Stimulated activated effector memory CD8-positive, alpha-beta T cell treated with anti-CD3 and anti-CD28 coated beads, Interleukin-12 subunit alpha, Interleukin-12 subunit beta, amount 100 ng/mL, for 72 hours (primary cell): ENCODE results near the gene EPHB4.
"Not testable (repeated sequence)": the region's sequence is repeated elsewhere in the genome, so short reads cannot be mapped to it uniquely, and the experiment has no call there.

ENCODE experiments used
- ATAC-seq: fragments of 150-1000 bp; cut with Tn5 transposase; 2 replicates; pipeline ENCODE4 v1.10.0; 2021
- DNase-seq, 2 donors: peaks; one replicate each; pipeline ENCODE4 v3.0.0; 2021 to 2022; ENCODE audit warnings: low spot score in 2 of 2
- H3K27ac Mint-ChIP-seq: one replicate; pipeline ENCODE4 v1.8.0; 2022; ENCODE audit warnings: mild to moderate bottlenecking, mixed read lengths
- H3K36me3 Mint-ChIP-seq: one replicate; pipeline ENCODE4 v1.8.0; 2022; ENCODE audit warnings: mild to moderate bottlenecking, mixed read lengths
- H3K4me1 Mint-ChIP-seq: one replicate; pipeline ENCODE4 v1.8.0; 2022; ENCODE audit warnings: mixed read lengths
- H3K4me3 Mint-ChIP-seq: one replicate; pipeline ENCODE4 v1.8.0; 2022; ENCODE audit warnings: mild to moderate bottlenecking, mixed read lengths
- H3K9me3 Mint-ChIP-seq: one replicate; pipeline ENCODE4 v1.8.0; 2022; ENCODE audit warnings: mixed read lengths

The EPHB4 gene

DNA sequence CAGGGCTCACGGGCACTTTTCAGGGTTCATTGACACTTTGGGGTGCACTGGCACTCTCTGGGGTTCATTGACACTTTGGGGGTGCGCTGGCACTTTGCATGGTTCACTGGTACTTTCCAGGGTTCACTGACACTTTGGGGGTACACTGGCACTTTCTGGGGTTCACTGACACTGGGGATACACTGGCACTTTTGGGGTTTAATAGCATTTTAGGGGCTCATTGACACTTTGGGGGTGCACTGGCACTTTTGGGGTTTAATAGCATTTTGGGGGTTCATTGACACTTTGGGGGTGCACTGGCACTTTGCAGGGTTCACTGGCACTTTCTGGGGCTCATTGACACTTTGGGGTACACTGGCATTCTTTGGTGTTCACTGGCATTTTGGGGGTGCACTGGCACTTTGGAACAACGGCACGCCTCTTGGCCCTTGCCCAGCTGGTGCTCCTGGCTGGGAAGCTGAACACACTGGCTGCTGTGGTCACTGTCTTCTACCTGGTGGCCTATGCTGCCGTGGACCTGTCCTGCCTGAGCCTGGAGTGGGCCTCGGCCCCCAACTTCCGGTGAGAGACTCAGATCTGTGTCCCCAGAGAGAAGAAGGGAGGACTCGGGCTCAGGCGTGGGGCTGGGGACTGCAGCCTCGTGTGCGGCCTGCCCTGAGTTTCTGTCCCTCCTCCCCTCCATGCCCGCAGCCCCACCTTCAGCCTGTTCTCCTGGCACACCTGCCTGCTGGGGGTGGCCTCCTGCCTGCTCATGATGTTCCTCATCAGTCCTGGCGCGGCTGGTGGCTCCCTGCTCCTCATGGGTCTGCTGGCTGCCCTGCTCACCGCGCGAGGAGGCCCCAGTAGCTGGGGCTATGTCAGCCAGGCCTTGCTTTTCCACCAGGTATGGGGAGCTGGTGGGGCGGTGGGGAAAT lies 33.6 kb upstream of the EPHB4 start:
- H3K4me3 Mint-ChIP-seq, result no peak overlapping the region

DNA sequence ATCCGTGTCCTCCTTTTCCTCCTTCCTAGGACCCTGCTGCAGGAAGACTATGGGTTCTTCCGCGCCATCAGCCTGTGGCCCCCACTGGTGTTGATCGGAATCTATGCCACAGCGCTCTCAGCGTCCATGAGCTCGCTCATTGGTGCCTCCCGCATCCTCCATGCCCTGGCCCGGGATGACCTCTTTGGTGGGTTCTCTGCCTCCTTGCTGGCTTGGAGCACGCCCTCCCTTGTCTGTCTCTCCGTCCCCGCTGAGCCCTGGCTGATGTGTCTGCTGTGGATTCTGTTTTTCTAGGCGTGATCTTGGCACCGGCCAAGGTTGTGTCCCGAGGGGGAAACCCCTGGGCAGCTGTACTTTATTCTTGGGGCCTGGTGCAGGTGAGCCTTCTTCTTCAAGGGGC lies 32.5 kb upstream of the EPHB4 start:
- peaks cover 64% of the 10 kb centered on the region for H3K36me3 Mint-ChIP-seq
- H3K9me3 Mint-ChIP-seq, result no peaks in the 10 kb centered on the region
- H3K27ac Mint-ChIP-seq, result no peak overlapping the region
- H3K4me3 Mint-ChIP-seq, result no peak overlapping the region
- ATAC-seq (no peak), DNase-seq (no peak)
- peaks cover 13% of the 10 kb centered on the region for H3K4me1 Mint-ChIP-seq

More for the DNA sequence above, 33.6 kb upstream of the EPHB4 start:
- no peak overlapping the region for H3K27ac Mint-ChIP-seq
- H3K4me1 Mint-ChIP-seq, result peaks cover 6% of the 10 kb centered on the region
- no peak for DNase-seq
- no peaks in the 10 kb centered on the region for H3K9me3 Mint-ChIP-seq
- no peak for ATAC-seq
- peaks cover 71% of the 10 kb centered on the region for H3K36me3 Mint-ChIP-seq

DNA sequence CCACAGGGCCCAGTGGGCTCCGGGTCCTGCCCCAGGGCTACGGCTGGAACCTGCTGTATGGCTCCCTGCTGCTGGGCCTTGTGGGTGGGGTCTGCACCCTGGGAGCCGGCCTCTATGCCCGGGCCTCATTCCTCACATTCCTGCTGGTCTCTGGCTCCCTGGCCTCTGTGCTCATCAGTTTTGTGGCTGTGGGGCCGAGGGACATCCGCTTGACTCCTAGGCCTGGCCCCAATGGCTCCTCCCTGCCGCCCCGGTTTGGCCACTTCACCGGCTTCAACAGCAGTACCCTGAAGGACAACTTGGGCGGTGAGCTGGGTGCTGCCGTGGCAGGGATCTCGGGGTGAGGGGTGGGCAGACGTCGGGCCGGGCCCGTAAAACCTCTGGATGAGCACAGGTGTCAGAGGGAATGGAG lies 29.6 kb upstream of the EPHB4 start:
- no peak overlapping the region for H3K4me3 Mint-ChIP-seq
- peaks cover 38% of the 10 kb centered on the region for H3K4me1 Mint-ChIP-seq
- no peak for ATAC-seq
- peaks cover 41% of the 10 kb centered on the region for H3K36me3 Mint-ChIP-seq
- no peak for DNase-seq
- peak overlapping the region; percentile 71 for H3K27ac Mint-ChIP-seq
- no peaks in the 10 kb centered on the region for H3K9me3 Mint-ChIP-seq

- ATAC-seq (no peak), DNase-seq (no peak)
- H3K36me3 Mint-ChIP-seq, result peaks cover 31% of the 10 kb centered on the region
- peak overlapping the region; percentile 35 for H3K27ac Mint-ChIP-seq
- no peaks in the 10 kb centered on the region for H3K9me3 Mint-ChIP-seq
- H3K4me3 Mint-ChIP-seq, result no peak overlapping the region
- peaks cover 41% of the 10 kb centered on the region for H3K4me1 Mint-ChIP-seq
Observed at GRCh38 chr7:100855515-100855914, 28.2 kb upstream of the EPHB4 start.

DNA sequence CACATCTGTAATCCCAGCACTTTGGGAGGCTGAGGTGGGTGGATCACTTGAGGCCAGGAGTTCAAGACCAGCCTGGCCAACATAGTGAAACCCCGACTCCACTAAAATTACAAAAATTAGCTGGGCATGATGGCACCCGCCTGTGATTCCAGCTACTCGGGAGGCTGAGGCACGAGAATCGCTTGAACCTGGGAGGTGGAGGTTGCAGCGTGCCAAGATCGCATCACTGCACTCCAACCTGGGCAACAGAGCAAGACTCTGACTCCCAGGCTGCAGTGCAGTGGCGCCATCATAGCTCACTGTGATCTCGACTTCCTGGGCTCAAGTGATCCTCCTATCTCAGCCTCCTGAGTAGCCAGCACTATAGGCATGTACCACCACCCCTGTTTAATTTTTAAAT lies 27.6 kb upstream of the EPHB4 start:
- ATAC-seq, H3K27ac Mint-ChIP-seq, H3K9me3 Mint-ChIP-seq, H3K4me3 Mint-ChIP-seq, DNase-seq: not testable (repeated sequence)
- H3K4me1 Mint-ChIP-seq, result peaks cover 41% of the 10 kb centered on the region
- peaks cover 24% of the 10 kb centered on the region for H3K36me3 Mint-ChIP-seq

GRCh38 chr7:100854146-100854895 lies 27.0 kb upstream of the EPHB4 start:
- peaks cover 41% of the 10 kb centered on the region for H3K4me1 Mint-ChIP-seq
- peak overlapping the region; percentile 88 for H3K4me3 Mint-ChIP-seq
- no peak for DNase-seq
- H3K36me3 Mint-ChIP-seq, result peaks cover 19% of the 10 kb centered on the region
- no peak for ATAC-seq
- no peak overlapping the region for H3K27ac Mint-ChIP-seq
- no peaks in the 10 kb centered on the region for H3K9me3 Mint-ChIP-seq

DNA sequence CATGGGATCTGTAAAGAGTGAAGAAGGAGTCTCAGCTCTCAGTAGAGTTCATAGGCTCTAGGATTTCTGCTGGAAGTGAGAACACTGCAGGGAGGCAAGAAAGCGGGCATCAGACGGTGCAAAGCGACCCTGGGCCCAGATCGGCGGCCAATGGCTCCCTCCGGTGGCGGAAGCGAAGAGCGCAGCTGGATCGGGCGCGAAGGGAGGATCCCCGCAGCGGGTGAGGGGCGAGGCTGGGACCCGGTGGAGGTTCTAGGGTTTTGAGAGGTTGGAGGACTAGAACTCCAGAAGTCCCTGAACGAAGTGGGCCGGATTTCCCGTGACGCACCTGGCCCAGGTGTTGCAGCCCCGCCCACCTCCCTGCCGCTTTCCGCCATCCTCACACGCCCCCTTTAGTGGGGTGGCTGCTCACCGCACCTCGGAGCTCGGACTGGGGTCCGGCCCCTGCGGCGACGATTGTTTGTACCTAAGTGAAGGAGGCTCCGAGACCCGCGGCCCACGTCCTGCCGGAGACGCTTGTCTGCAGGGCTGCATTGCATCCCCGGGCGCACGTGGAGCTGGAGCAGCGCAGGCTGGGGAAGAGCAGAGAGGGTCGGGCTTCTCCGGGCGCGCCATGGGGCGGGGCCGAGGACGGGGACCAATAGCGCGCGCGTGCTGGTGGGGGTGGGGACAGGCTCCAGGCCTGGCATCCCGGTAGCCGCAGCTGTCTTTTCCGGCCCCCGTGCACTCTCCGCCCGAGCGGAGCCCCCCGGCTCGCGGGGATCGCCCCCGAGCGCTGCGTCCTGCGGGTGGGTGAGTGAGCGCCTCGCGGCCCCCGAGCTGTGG lies 24.9 kb upstream of the EPHB4 start, which contains the start of gene SLC12A9:
Gene SLC12A9 (plus strand): TSS at position 666 of the 825 bp plus-strand sequence. CDS start 1,485 bp downstream, outside the sequence.
- peak; percentile 81 to 93 for DNase-seq
- peaks cover 11% of the 10 kb centered on the region for H3K36me3 Mint-ChIP-seq

GRCh38 chr7:100847360-100847759 lies 20.0 kb upstream of the EPHB4 start:
- H3K4me1 Mint-ChIP-seq, result peaks cover 8% of the 10 kb centered on the region
- H3K4me3 Mint-ChIP-seq, result no peak overlapping the region
- no peak for ATAC-seq
- no peaks in the 10 kb centered on the region for H3K9me3 Mint-ChIP-seq
- no peak overlapping the region for H3K27ac Mint-ChIP-seq
- no peaks in the 10 kb centered on the region for H3K36me3 Mint-ChIP-seq
- DNase-seq, result no peak

More for the DNA sequence above, 24.9 kb upstream of the EPHB4 start, which contains the start of gene SLC12A9:
- Mint-ChIP-seq H3K4me1 (peaks cover 39% of the 10 kb centered on the region), H3K27ac (no peak within 1 kb of the TSS), H3K4me3 (peak within 1 kb of the TSS; percentile 88), H3K9me3 (no peaks in the 10 kb centered on the region)
- ATAC-seq, result peak; percentile 99

- Mint-ChIP-seq H3K36me3 (no peaks in the 10 kb centered on the region), H3K4me3 (no peak overlapping the region), H3K9me3 (no peaks in the 10 kb centered on the region), H3K4me1 (peaks cover 14% of the 10 kb centered on the region), H3K27ac (no peak overlapping the region)
- DNase-seq, result no peak
- no peak for ATAC-seq
Observed at GRCh38 chr7:100840470-100841100, 13.3 kb upstream of the EPHB4 start.

DNA sequence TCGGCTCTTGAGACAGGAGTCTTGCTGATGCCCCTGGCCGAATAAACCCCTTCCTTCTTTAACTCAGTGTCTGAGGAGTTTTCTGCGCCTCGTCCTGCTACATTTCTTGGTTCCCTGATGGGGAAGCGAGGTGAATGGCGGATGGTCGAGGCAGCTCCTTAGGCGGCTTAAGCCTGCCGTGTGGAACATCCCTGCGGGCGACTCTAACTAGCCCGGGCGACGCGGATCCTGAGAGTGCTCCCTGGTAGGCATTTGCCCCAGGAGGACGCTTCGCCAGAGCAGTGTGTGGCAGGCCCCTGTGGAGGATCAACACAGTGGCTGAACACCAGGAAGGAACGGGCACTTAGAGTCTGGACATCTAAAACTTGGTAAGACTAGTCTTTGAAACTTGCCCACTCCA lies 12.0 kb upstream of the EPHB4 start:
- Mint-ChIP-seq H3K4me3 (no peak overlapping the region), H3K4me1 (peaks cover 16% of the 10 kb centered on the region), H3K9me3 (no peaks in the 10 kb centered on the region), H3K27ac (no peak overlapping the region), H3K36me3 (no peaks in the 10 kb centered on the region)
- ATAC-seq (no peak), DNase-seq (no peak)

DNA sequence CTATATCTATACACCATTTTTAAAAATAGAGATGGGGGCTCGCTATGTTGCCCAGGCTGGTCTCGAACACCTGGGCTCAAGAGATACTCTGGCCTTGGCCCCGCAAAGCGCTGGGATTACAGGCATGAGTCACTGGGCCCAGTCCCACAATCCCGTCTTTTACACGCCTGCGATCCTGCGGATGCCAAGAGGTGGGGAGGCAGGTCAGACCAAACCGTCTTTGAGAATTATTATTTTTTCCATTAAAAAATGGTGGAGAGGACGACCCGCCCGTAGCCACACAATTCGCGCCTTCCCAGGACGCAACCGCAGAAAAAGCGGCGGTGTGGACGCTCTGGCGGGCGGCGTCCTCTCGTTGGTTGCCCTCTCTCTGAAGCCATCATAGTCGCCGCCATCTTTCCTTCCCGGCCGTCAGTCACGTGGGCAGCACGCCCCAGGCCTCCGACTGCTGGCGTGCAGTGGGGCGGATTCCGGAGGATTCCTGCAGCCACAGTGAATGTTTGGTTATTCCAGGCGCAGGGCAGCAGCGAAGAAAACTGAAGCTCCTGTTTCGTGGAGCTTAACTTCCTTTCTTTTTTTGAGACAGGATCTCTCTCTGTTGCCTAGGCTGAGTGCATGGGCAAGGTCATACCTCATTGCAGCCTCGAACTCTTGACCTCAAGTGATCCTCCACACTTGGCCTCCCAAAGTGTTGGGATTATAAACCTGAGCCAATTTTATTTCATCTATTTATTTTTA lies 9.9 kb upstream of the EPHB4 start:
- ATAC-seq (peak; percentile 91), DNase-seq (peak; percentile 36 to 74)
- Mint-ChIP-seq H3K4me3 (peak overlapping the region; percentile 68), H3K27ac (peak overlapping the region; percentile 83), H3K36me3 (no peaks in the 10 kb centered on the region), H3K4me1 (peaks cover 16% of the 10 kb centered on the region), H3K9me3 (no peaks in the 10 kb centered on the region)

DNA sequence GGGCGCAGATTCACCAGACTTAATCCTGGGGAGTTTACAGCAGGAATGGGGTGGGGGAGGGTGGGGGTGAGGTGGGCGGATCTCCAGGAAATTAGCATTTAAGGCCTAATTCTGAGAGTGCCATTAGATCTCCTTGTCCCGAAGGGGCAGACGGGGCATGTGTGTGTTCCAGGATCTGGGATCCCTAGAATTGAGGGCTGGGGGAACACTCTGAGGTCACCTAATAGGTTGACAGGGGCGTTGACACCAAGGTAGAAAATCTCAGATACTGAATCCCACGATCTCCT lies 9.4 kb upstream of the EPHB4 start:
- Mint-ChIP-seq H3K9me3 (no peaks in the 10 kb centered on the region), H3K36me3 (no peaks in the 10 kb centered on the region), H3K27ac (peak overlapping the region; percentile 83), H3K4me1 (peaks cover 16% of the 10 kb centered on the region), H3K4me3 (peak overlapping the region; percentile 68)
- no peak for DNase-seq
- ATAC-seq, result no peak

GRCh38 chr7:100835903-100836811 lies 8.8 kb upstream of the EPHB4 start:
- Mint-ChIP-seq H3K9me3 (no peaks in the 10 kb centered on the region), H3K36me3 (no peaks in the 10 kb centered on the region), H3K27ac (no peak overlapping the region), H3K4me3 (peak overlapping the region; percentile 68), H3K4me1 (peaks cover 16% of the 10 kb centered on the region)
- no peak for DNase-seq
- no peak for ATAC-seq
